Spleen (tissue), 7 donors: ENCODE measurements around the gene INHBB.

Source experiments
- POLR2A ChIP-seq, 3 donors: fragments of 450-650 bp; IDR thresholded peaks; one replicate each; pipeline ENCODE4 v1.5.1; 2017; ENCODE audit warnings: antibody characterized with exemption in 3 of 3, mild to moderate bottlenecking in 1 of 3
- POLR2AphosphoS5 ChIP-seq, 3 donors: sonication (generic); formaldehyde crosslinking; IDR thresholded peaks; one replicate each; pipeline ENCODE4 v1.5.1; 2017; ENCODE audit warnings: antibody characterized with exemption in 3 of 3
- TF ChIP-seq, protein P1 (sequence below), 11 experiments: fragments of 200-600 bp in 7 of 11; fragments of 450-650 bp in 4 of 11; sonication (generic) in 4 of 11; IDR thresholded peaks in 8 of 11; conservative IDR thresholded peaks in 3 of 11; 1 replicate in 7 of 11; 2 replicates in 4 of 11; pipeline versions ENCODE4 v1.4.0 to v1.8.0; 2016 to 2021; ENCODE audit warnings: antibody characterized with exemption in 11 of 11, inconsistent platforms in 4 of 11, mild to moderate bottlenecking in 1 of 11
- donor health status: DM: no; HTN: no; CAD: no; lungs with moderate emphysema.
- donor health status: DM: no; HTN: no; CAD: no.
- donor health status: DM: no; HTN: no; CAD: no.

DNA sequence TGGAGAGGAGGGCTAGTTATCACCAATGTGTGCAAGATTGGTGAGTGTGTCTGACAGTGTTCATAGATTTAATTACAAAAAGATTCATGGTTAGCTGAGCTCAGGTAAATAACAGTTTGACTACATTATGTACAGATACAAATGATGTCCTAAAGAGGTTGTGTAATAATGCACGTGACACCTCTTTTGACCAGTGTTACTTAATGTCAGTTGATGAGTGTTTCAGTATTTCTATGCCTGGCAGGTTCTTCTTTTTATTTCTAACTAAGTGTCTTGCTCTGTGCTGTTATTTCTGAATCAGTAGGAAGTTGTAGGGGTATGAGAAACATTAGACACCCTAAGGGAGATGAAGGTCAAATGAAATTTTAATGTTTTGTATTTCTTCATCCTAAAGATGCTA, 7.9 kb upstream of the INHBB start:
- TF ChIP-seq, protein P1, sequence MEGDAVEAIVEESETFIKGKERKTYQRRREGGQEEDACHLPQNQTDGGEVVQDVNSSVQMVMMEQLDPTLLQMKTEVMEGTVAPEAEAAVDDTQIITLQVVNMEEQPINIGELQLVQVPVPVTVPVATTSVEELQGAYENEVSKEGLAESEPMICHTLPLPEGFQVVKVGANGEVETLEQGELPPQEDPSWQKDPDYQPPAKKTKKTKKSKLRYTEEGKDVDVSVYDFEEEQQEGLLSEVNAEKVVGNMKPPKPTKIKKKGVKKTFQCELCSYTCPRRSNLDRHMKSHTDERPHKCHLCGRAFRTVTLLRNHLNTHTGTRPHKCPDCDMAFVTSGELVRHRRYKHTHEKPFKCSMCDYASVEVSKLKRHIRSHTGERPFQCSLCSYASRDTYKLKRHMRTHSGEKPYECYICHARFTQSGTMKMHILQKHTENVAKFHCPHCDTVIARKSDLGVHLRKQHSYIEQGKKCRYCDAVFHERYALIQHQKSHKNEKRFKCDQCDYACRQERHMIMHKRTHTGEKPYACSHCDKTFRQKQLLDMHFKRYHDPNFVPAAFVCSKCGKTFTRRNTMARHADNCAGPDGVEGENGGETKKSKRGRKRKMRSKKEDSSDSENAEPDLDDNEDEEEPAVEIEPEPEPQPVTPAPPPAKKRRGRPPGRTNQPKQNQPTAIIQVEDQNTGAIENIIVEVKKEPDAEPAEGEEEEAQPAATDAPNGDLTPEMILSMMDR (IDR thresholded peaks at IDR 0.05 in 8 of 11, conservative IDR thresholded peaks at IDR 0.05 in 3 of 11) = no peak
- TF ChIP-seq POLR2AphosphoS5 (IDR thresholded peaks at IDR 0.05) (no peak), POLR2A (IDR thresholded peaks at IDR 0.05) (no peak)
